ENCODE measurements around the gene POLA2.

GRCh38 chr11:65236194-65237059 is 25.3 kb upstream of the POLA2 start:
- TF ChIP-seq POLR2AphosphoS5 (IDR thresholded peaks at IDR 0.05; ENCODE audit: borderline replicate concordance, low read depth, low read length) (no peak), EZH2 (IDR thresholded peaks at IDR 0.05) (no peak)

Data from SK-N-MC (cell line).